ENCODE measurements around the gene FAM221A. TPM values are rescaled to one million over a fixed set of nuclear protein-coding genes. Genes with fewer than 3 reads are reported as not detected.
A peak's percentile ranks its signal among the peaks of the same experiment; 100 is the strongest.

The FAM221A gene, protein sequence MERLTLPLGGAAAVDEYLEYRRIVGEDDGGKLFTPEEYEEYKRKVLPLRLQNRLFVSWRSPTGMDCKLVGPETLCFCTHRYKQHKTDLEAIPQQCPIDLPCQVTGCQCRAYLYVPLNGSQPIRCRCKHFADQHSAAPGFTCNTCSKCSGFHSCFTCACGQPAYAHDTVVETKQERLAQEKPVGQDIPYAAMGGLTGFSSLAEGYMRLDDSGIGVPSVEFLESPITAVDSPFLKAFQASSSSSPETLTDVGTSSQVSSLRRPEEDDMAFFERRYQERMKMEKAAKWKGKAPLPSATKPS
- total RNA-seq (1 to 10 TPM; 4.0 to 8.1 (median 5.3) TPM), polyA plus RNA-seq (1 to 10 TPM; 4.6 to 4.8 TPM), total RNA-seq (4.2 reads per million, percentile 21 among the genes with 10 or more reads in this experiment)

GRCh38 chr7:23679898-23680413 lies at the start of gene FAM221A:
Gene FAM221A (plus strand): TSS chr7:23680199. CDS start chr7:23680219, 20 bp downstream.
- peaks cover 0 to 32% (median 13%) of the 10 kb centered on the region in 7 donors for H3K4me1 Mint-ChIP-seq
- peaks cover 0 to 5% (median 0%) of the 10 kb centered on the region in 5 donors for H3K36me3 Mint-ChIP-seq
- intact Hi-C loops (cut with micrococcal nuclease): loop anchor here (1.0 to 10.0 kb wide), 7 partner anchors 83 to 895 kb away; partner anchors contain the start of genes CCDC126 (in 2 of the 2), PALS2 (in 2 of the 2), HYCC1 (in 1 of the 2) and IGF2BP3 (in 1 of the 2)
- POLR2A ChIA-PET: interaction anchor here (1.2 to 1.7 kb wide), 2 partner anchors 9 to 82 kb away, joined by 3 to 5 read pairs; no protein-coding TSS in a partner anchor
- Histone ChIP-seq H3K27ac (ENCODE audit: low read depth, low read length) (peak within 1 kb of the TSS; percentile 65), H3K4me1 (ENCODE audit: control insufficient read depth in 2 of 2, insufficient read depth in 2 of 2, low read length in 2 of 2) (no peaks in the 10 kb centered on the region), H3K9me3 (ENCODE audit: control insufficient read depth in 2 of 3, low read length in 3 of 3) (no peaks in the 10 kb centered on the region), H3K36me3 (ENCODE audit: control insufficient read depth in 2 of 3, insufficient read depth in 3 of 3, low read length in 3 of 3) (peaks cover 0 to 6% (median 0%) of the 10 kb centered on the region in 3 experiments), H3K4me3 (ENCODE audit: low read length) (peak within 1 kb of the TSS; percentile 95), H3K27me3 (ENCODE audit: control insufficient read depth in 2 of 2, insufficient read depth in 2 of 2, low read length in 2 of 2) (no peaks in the 10 kb centered on the region)
- CTCF ChIA-PET: interaction anchor here (0.5 to 2.5 kb wide), 8 partner anchors 29 to 818 kb away, joined by 3 to 8 read pairs (median 4); partner anchors contain the start of genes CCDC126 and STK31
- peak within 1 kb of the TSS; percentile 89 to 98 (median 94) for H3K4me3 Mint-ChIP-seq
- H3K27me3 Mint-ChIP-seq: peaks cover 0 to 21% (median 3%) of the 10 kb centered on the region in 5 donors
- H3K9me3 Mint-ChIP-seq: peaks cover 0 to 11% (median 0%) of the 10 kb centered on the region in 11 donors
- peak; percentile 52 to 80 (median 72) for DNase-seq
- peak within 1 kb of the TSS; percentile 45 to 90 (median 86) for H3K27ac Mint-ChIP-seq
- peak; percentile 99 for ATAC-seq

DNA sequence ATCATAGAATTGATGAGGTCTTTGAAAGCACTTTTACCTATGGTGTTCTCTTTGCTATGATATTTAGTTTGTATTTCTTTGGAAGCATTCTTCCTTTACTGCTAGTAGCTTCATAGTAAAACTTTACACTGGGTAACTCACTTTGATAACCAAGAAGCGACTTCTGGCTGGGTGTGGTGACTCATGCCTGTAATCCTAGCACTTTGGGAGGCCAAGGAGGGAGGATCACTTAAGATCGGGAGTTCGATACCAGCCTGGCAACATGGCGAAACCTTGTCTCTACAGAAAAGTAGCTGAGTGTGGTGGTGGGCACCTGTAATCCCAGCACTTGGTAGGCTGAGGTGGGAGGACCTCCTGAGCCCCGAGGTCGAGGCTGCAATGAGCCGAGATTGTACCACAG lies 46.6 kb upstream of the FAM221A start:
- Mint-ChIP-seq H3K27ac (no peak overlapping the region), H3K36me3 (peaks cover 0 to 20% (median 5%) of the 10 kb centered on the region in 5 donors), H3K4me1 (peaks cover 0 to 6% (median 0%) of the 10 kb centered on the region in 7 donors), H3K4me3 (no peak overlapping the region), H3K27me3 (no peaks in the 10 kb centered on the region), H3K9me3 (no peaks in the 10 kb centered on the region)
- H3K4me1 ChIP-seq (ENCODE audit: control insufficient read depth in 2 of 2, insufficient read depth in 2 of 2, low read length in 2 of 2): no peaks in the 10 kb centered on the region
- intact Hi-C loops (cut with micrococcal nuclease): no loop called here
- no peak for DNase-seq
- H3K27ac ChIP-seq (ENCODE audit: low read depth, low read length): no peak overlapping the region
- POLR2A ChIA-PET: no interaction called here
- CTCF ChIA-PET: no interaction called here
- H3K4me3 ChIP-seq (ENCODE audit: low read length): no peak overlapping the region
- no peaks in the 10 kb centered on the region for H3K9me3 ChIP-seq (ENCODE audit: control insufficient read depth in 2 of 3, low read length in 3 of 3)
- peaks cover 0 to 6% (median 4%) of the 10 kb centered on the region in 3 experiments for H3K36me3 ChIP-seq (ENCODE audit: control insufficient read depth in 2 of 3, insufficient read depth in 3 of 3, low read length in 3 of 3)
- no peaks in the 10 kb centered on the region for H3K27me3 ChIP-seq (ENCODE audit: control insufficient read depth in 2 of 2, insufficient read depth in 2 of 2, low read length in 2 of 2)
- no peak for ATAC-seq

GRCh38 chr7:23645822-23646221 lies 34.2 kb upstream of the FAM221A start:
- Mint-ChIP-seq H3K27ac (peak overlapping the region in 1 of 9 donors; percentile 17), H3K27me3 (no peaks in the 10 kb centered on the region), H3K36me3 (peaks cover 0 to 19% (median 0%) of the 10 kb centered on the region in 5 donors), H3K4me1 (no peaks in the 10 kb centered on the region), H3K9me3 (no peaks in the 10 kb centered on the region), H3K4me3 (no peak overlapping the region)
- ChIA-PET POLR2A (no interaction called here), CTCF (no interaction called here)
- ATAC-seq (no peak), DNase-seq (no peak)
- Histone ChIP-seq H3K27me3 (ENCODE audit: control insufficient read depth in 2 of 2, insufficient read depth in 2 of 2, low read length in 2 of 2) (no peaks in the 10 kb centered on the region), H3K27ac (ENCODE audit: low read depth, low read length) (no peak overlapping the region), H3K4me3 (ENCODE audit: low read length) (no peak overlapping the region), H3K4me1 (ENCODE audit: control insufficient read depth in 2 of 2, insufficient read depth in 2 of 2, low read length in 2 of 2) (no peaks in the 10 kb centered on the region), H3K9me3 (ENCODE audit: control insufficient read depth in 2 of 3, low read length in 3 of 3) (no peaks in the 10 kb centered on the region), H3K36me3 (ENCODE audit: control insufficient read depth in 2 of 3, insufficient read depth in 3 of 3, low read length in 3 of 3) (no peaks in the 10 kb centered on the region)
- intact Hi-C loops (cut with micrococcal nuclease): no loop called here

GRCh38 chr7:23653942-23654341 lies 26.1 kb upstream of the FAM221A start:
- ATAC-seq (no peak), DNase-seq (no peak)
- no peaks in the 10 kb centered on the region for H3K36me3 ChIP-seq (ENCODE audit: control insufficient read depth in 2 of 3, insufficient read depth in 3 of 3, low read length in 3 of 3)
- intact Hi-C loops (cut with micrococcal nuclease): loop anchor here in 1 of 2 donors (1.0 kb wide), 1 partner anchor 58 kb away; no protein-coding TSS in a partner anchor
- ChIA-PET CTCF (interaction anchor here (0.7 kb wide), 1 partner anchor 61 kb away, joined by 5 read pairs; no protein-coding TSS in a partner anchor), POLR2A (no interaction called here)
- H3K27ac Mint-ChIP-seq: no peak overlapping the region
- no peaks in the 10 kb centered on the region for H3K4me1 ChIP-seq (ENCODE audit: control insufficient read depth in 2 of 2, insufficient read depth in 2 of 2, low read length in 2 of 2)
- H3K4me3 ChIP-seq (ENCODE audit: low read length): no peak overlapping the region
- peaks cover 0 to 25% (median 4%) of the 10 kb centered on the region in 3 experiments for H3K9me3 ChIP-seq (ENCODE audit: control insufficient read depth in 2 of 3, low read length in 3 of 3)
- H3K4me1 Mint-ChIP-seq: peaks cover 0 to 1% (median 0%) of the 10 kb centered on the region in 7 donors
- H3K27me3 ChIP-seq (ENCODE audit: control insufficient read depth in 2 of 2, insufficient read depth in 2 of 2, low read length in 2 of 2): no peaks in the 10 kb centered on the region
- no peak overlapping the region for H3K27ac ChIP-seq (ENCODE audit: low read depth, low read length)
- H3K36me3 Mint-ChIP-seq: peaks cover 0 to 31% (median 17%) of the 10 kb centered on the region in 5 donors
- no peak overlapping the region for H3K4me3 Mint-ChIP-seq
- no peaks in the 10 kb centered on the region for H3K27me3 Mint-ChIP-seq
- H3K9me3 Mint-ChIP-seq: peaks cover 4 to 74% (median 30%) of the 10 kb centered on the region in 11 donors

DNA sequence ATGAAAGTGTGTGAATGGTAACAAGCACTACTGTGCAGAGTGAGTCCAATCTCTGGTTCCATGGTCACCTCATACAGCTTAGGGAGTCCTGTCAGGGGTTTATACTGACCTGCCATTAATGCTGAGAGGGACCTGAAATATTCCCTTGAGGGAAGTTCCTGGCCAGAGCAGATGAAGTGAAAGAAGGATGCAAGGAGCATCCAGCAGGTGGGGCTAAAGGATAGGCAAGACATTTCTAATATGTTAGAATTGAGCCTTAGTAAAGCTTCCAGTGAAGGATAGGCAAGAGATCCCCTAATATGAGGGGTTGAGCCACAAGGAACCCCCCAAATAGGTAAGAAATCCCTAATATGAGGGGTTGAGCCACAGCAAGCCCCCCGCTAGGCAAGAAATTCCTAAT lies 25.5 kb upstream of the FAM221A start:
- Histone ChIP-seq H3K4me3 (ENCODE audit: low read length) (no peak overlapping the region), H3K36me3 (ENCODE audit: control insufficient read depth in 2 of 3, insufficient read depth in 3 of 3, low read length in 3 of 3) (no peaks in the 10 kb centered on the region), H3K27me3 (ENCODE audit: control insufficient read depth in 2 of 2, insufficient read depth in 2 of 2, low read length in 2 of 2) (no peaks in the 10 kb centered on the region), H3K4me1 (ENCODE audit: control insufficient read depth in 2 of 2, insufficient read depth in 2 of 2, low read length in 2 of 2) (no peaks in the 10 kb centered on the region), H3K9me3 (ENCODE audit: control insufficient read depth in 2 of 3, low read length in 3 of 3) (peaks cover 0 to 27% (median 4%) of the 10 kb centered on the region in 3 experiments), H3K27ac (ENCODE audit: low read depth, low read length) (no peak overlapping the region)
- H3K27me3 Mint-ChIP-seq: no peaks in the 10 kb centered on the region
- H3K4me3 Mint-ChIP-seq: no peak overlapping the region
- H3K9me3 Mint-ChIP-seq: peaks cover 4 to 79% (median 33%) of the 10 kb centered on the region in 11 donors
- ChIA-PET POLR2A (no interaction called here), CTCF (no interaction called here)
- intact Hi-C loops (cut with micrococcal nuclease): loop anchor here in 1 of 2 donors (1.0 kb wide), 1 partner anchor 58 kb away; no protein-coding TSS in a partner anchor
- no peak for DNase-seq
- peaks cover 0 to 1% (median 0%) of the 10 kb centered on the region in 7 donors for H3K4me1 Mint-ChIP-seq
- H3K27ac Mint-ChIP-seq: no peak overlapping the region
- ATAC-seq: no peak
- peaks cover 0 to 31% (median 18%) of the 10 kb centered on the region in 5 donors for H3K36me3 Mint-ChIP-seq

DNA sequence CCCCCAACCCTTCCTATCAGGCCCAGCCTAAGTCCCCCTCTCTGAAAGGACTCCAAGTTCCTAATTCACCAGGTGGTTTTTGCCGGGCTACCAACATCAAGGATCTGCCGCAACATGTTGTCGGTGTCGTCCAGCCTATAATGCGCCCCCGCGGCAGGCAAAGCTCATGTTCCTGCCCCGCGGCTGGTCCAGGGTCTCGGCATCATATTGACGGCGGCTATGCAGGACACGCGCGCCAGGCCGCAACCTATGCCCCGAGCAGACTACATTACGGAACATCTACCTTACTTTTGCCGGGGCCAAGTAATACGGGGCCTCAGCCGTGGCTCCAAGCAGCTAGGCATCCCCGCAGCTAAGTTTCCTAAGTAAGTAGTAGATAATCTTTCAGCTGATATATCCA lies 24.6 kb upstream of the FAM221A start:
- no peak for ATAC-seq
- H3K27ac ChIP-seq (ENCODE audit: low read depth, low read length): no peak overlapping the region
- ChIA-PET POLR2A (no interaction called here), CTCF (no interaction called here)
- Mint-ChIP-seq H3K4me1 (peaks cover 0 to 1% (median 0%) of the 10 kb centered on the region in 7 donors), H3K36me3 (peaks cover 0 to 31% (median 18%) of the 10 kb centered on the region in 5 donors), H3K27me3 (no peaks in the 10 kb centered on the region), H3K9me3 (peaks cover 4 to 83% (median 33%) of the 10 kb centered on the region in 11 donors), H3K4me3 (no peak overlapping the region), H3K27ac (no peak overlapping the region)
- no peaks in the 10 kb centered on the region for H3K36me3 ChIP-seq (ENCODE audit: control insufficient read depth in 2 of 3, insufficient read depth in 3 of 3, low read length in 3 of 3)
- no peaks in the 10 kb centered on the region for H3K4me1 ChIP-seq (ENCODE audit: control insufficient read depth in 2 of 2, insufficient read depth in 2 of 2, low read length in 2 of 2)
- intact Hi-C loops (cut with micrococcal nuclease): no loop called here
- no peak for DNase-seq
- no peaks in the 10 kb centered on the region for H3K27me3 ChIP-seq (ENCODE audit: control insufficient read depth in 2 of 2, insufficient read depth in 2 of 2, low read length in 2 of 2)
- H3K4me3 ChIP-seq (ENCODE audit: low read length): no peak overlapping the region
- peaks cover 0 to 27% (median 4%) of the 10 kb centered on the region in 3 experiments for H3K9me3 ChIP-seq (ENCODE audit: control insufficient read depth in 2 of 3, low read length in 3 of 3)
